Renal cortical epithelial cell (primary cell): ENCODE data around the gene NPEPL1. TPM values are rescaled to one million over a fixed set of nuclear protein-coding genes. Genes with fewer than 3 reads are reported as not detected.
"Not testable (repeated sequence)": the region's sequence is repeated elsewhere in the genome, so short reads cannot be mapped to it uniquely, and the experiment has no call there.

ENCODE experiments used
- DNase-seq: peaks from one replicate; pipeline ENCODE4 v3.0.0-alpha.2; 2011; ENCODE audit warnings: low read depth
- total RNA-seq: library from RNA; depleted of rRNA; stranded (reverse); fragments of >200 nt; gene quantifications from 2 replicates; pipeline ENCODE4 v1.2.3, GENCODE V29; 2014

The NPEPL1 gene
- 19.5 and 21.2 TPM in 2 replicates for total RNA-seq

- DNase-seq = no peak
Observed at GRCh38 chr20:58692579-58693225, at the start of gene NPEPL1. TSS of gene NPEPL1 (plus strand) at chr20:58692800. CDS start at chr20:58692901, 101 bp downstream.

- not testable (repeated sequence) for DNase-seq
Observed at GRCh38 chr20:58642896-58643295, 49.7 kb upstream of the NPEPL1 start.

GRCh38 chr20:58645412-58645968, 47.1 kb upstream of the NPEPL1 start:
- DNase-seq = peak; percentile 97

GRCh38 chr20:58646257-58646656, 46.3 kb upstream of the NPEPL1 start:
- DNase-seq = no peak

- DNase-seq = no peak
Observed at GRCh38 chr20:58646703-58647102, 45.9 kb upstream of the NPEPL1 start.

DNA sequence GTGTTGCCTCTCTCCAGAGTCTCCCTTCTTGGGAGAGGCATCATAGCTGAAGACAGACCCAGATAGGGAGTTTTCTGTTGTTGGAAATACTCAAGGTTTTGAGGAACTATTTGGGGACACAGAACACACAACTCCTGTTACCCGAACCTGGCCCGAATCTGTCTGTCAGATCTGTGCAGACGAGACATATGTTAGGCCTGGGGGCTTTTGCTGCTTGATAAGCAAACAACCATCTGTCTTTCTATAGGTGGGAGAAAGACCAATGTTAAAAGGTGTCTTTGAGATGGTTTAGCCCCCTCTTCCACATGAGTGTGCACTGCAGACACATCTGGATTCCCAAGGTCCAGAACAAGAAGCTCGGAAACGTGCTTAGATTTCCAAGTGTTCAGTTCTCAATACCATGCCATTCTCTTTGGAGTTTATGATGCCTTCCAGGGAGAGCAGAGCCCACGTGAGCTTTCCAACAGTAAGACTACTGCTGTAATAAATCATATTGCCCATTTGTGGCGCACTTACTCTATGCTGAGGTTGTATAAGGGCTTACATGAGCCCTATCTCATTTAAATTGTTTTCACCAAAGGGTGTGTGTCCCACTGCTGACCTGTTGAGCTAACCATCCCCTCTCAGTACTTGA, 45.3 kb upstream of the NPEPL1 start:
- no peak for DNase-seq

DNA sequence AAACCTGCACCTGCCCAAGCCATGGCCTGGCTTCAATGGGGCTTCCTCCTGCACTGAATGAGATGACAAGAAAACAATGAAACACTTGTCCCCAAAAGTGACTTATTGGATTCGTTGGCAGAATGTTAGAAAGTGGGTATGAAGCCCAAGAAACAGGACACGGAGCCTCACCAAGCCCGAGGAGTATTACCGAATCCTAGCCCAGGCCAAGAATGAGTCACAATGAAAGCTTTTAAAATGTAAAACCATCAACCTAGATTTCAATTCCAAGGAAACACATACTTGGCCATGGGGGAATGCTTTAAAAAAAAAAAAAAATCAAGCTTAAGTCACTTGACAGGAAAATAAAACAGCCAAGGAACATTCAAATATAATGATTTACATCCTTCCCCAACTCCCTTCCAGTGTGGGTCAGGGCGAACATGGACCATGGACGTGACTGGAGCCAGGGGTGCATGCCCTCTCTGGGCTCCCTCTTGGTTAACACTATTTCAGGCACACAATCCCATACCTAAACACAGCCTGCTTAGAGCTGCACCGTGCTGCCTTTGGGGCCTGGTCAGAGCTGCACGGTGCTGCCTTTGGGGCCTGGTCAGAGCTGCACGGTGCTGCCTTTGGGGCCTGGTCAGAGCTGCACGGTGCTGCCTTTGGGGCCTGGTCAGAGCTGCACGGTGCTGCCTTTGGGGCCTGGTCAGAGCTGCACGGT, 44.7 kb upstream of the NPEPL1 start:
- DNase-seq = peak; percentile 88

DNA sequence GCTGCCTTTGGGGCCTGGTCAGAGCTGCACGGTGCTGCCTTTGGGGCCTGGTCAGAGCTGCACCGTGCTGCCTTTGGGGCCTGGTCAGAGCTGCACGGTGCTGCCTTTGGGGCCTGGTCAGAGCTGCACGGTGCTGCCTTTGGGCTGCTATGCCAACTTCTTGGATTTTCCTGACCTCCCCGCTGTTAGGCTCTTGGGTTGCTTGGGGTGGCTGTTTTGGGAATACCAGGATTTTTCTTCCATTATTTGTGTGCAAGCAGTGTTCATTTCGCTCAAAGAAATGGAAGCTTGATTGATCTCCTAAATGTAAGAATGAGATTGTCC, 44.1 kb upstream of the NPEPL1 start:
- not testable (repeated sequence) for DNase-seq

DNA sequence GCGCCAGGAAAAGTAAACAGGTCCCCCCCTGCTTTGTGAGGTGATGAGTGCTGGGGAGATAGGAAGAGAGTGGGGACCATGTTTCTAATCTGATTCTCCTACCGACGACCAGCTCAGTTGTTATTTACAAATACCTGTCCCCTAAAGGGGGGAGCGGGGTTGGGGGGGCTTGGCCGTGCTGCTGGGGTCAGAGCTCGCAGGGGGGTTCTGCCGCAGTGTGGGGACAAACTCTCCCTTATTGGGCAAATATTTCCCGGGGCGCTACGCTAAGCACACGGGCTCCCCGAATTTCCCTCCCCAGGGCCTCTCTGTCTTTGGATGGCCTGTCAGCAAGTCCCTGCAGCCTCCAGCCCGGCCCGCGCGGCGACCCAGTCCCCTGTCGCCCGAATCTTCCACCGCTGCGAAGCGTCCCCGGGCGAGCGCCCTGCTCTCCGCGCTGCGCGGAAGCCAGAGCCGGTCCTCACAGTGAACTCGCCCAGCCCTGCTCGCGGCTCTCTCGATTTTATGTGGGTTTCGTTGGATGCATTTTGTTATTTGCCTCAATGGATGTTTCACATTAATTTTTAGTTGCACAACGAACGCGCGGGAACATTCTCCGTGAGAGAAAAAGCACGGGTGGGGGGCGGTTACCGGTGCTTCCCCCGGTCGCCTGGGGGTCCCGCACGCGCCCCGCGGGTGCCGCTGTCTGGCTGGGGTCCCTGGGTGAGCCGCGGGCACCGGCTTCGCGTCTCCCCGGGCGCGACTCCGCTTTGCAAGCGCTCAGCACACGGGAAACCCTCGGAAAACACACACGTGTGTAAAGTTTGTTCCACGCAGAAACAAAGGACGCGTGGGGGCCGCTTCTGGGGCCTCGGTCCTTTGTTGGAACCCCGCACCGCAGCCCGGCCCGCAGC, 43.1 kb upstream of the NPEPL1 start:
- no peak for DNase-seq

GRCh38 chr20:58650181-58650775, 42.3 kb upstream of the NPEPL1 start:
- no peak for DNase-seq

DNA sequence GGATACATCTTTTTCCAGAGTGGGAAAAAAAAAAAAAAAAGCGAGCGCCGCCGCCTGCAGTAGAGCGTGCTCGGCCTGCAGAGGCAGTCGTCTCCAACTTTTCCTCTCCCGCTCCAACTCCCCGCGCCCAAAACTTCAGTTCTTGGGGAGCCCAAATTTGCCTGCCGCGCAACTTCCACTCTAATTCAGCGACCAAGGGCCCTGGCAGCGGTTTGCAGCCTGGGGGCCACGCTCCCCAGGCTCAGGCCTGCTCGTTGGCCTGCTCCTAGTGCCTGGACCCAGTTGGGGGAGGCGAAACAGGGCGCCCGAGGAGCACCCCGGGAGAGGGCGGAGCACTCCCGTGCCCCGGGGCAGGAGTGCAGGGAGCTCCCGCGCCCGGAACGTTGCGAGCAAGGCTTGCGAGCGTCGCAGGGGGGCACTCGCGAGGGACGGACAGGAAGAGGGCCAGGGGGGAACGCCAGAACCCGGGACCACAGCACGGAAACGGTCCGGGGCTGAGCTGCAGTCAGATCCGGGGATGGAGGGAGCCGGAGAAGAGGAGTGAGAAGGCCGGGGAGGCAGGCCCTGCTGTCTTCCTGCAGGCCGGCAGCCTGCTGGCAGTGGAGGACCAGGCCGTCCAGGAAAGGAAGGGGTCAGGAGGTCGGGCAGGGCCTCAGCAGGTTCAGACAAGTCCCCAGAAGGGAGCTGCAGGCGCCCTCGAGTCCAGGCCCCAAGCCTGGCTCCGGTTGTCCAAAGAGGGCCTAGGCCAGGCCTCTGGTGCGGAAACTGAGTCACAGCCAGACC, 41.6 kb upstream of the NPEPL1 start, which contains the start of gene STX16:
STX16 (plus strand) TSS at position 508 of the 783 bp plus-strand sequence. CDS start 724 bp downstream, outside the sequence.
- peak; percentile 65 for DNase-seq

GRCh38 chr20:58651559-58651945, 41.0 kb upstream of the NPEPL1 start:
- no peak for DNase-seq

GRCh38 chr20:58651946-58652605, 40.5 kb upstream of the NPEPL1 start:
- peak; percentile 72 for DNase-seq

- DNase-seq = no peak
Observed at GRCh38 chr20:58652606-58653294, 39.9 kb upstream of the NPEPL1 start.

DNA sequence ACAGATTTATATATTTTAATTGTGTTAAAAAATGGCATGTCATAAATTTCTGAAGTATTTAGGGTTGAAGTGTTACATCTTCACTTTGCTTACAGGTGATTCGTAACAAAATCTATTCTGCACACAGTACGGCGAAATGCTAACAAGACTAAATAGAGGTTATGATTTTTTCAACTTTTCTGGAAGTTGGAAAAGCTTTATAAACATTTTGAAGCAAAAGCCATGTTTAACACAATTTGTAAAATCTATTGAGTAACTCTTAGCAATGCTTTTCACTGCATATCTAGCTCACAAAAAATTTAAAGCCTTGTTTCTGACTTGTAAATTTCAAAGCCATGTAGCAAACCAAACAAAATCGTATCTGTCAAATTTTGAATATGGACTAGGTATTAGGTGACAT, 38.3 kb upstream of the NPEPL1 start:
- no peak for DNase-seq

DNA sequence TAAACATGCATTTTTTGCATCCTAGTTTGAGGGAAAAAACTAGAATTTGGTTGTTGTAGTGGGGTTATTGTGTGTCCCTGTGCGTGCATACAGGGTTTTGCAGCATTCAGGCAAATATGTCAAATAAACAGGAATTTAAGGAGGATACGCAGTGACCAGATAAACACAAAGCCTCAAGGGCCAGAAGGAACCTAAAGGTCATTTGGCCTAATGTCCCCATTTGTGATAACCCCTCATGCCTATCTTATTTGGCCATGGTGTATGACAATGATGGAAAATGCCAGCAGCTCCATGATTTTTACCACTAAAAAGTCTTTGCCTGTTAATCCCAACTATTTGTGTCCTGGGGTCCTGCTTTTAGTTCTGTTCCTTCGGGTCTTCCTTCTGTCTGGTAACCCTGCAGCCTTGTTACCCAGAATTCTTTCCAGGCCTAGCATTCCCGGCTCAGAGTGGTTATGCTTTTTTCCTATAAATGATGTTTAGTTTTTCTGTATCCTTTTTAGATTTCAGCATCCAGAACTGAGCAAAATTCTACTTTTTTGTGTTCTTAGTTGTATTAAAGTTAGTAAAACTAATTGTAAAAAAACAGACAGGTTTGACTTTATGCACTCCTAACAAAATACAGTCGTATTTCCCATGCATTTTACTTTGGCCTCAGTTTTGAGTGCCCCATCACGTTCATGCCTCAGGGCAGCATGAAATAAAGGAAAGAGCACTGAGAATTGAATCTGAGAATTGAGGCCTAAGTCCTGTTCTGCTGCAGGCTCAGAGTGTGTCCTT, 37.1 kb upstream of the NPEPL1 start:
- DNase-seq = no peak

DNA sequence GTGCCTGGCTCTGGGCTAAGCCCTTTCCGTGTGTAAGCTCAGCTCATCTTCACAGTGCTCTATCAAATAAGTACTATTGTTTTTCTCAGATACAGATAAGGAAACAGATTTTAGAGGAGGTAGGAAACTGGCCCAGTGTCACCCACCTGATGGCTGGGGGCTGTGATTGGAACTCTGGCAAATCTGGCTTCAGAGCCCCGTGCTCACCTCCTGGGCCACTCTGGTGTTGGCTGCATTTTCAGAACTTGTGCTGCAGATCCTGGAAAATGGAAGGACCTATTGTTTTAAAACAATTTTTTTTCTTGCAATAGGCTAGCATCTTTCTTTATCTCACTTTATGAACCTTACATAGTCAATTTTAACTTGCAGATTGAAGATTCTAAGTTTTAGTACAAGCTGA, 35.8 kb upstream of the NPEPL1 start:
- DNase-seq = no peak

- DNase-seq = no peak
Observed at GRCh38 chr20:58657262-58657661, 35.3 kb upstream of the NPEPL1 start.

DNA sequence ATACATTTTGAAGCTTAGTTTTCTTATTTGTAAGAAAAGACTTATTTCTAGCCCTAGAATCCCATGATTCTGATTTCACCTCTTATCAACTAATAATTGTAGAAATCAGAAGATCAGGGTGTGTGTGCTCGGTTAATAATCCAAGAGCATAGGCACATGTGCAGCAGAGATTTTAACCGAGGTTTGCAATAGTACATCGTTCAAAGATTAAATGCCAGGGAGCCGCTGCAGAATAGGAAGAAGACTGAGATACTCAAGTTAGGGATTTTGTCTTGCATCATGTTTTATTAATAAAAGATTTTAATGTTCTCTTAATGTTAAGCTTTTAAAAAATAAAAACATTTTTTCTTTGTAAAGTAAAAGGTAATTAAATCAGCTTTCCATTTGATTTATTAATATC, 34.6 kb upstream of the NPEPL1 start:
- no peak for DNase-seq
